ACHN (cell line): ENCODE results near the gene TMEM51.

Experiments
- DNase-seq: peaks from one replicate; pipeline ENCODE4 v3.0.0-alpha.2; 2015
- in situ Hi-C: cut with HindIII; loops from 2 replicates; pipeline ENCODE4 v1.10.0; 2017; ENCODE audit warnings: low sequenced_read_pairs, low pct_ligation_motif_present, low pct_unique_long_range_greater_than_20kb

Gene TMEM51

DNA sequence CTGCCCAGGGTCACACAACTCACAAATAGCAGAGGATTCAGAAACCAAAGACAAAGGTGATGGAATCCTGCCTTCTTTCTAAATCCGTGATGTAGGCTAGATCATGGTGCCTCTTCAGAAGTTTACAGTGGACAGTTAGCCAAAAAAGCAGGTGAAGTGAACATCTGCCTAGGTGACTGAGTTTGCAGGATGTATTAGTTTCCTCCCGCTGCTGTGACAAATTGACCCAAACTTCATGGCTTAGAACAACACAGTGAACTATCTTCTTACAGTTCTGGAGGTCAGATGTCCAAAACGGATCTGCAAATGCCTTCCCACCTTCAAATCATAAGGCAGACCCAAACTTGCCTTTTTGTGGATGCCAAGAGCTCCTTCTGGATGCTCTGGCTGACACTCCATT is 3.2 kb upstream of the TMEM51 start:
- DNase-seq: no peak
- in situ Hi-C loops: no loop called here

DNA sequence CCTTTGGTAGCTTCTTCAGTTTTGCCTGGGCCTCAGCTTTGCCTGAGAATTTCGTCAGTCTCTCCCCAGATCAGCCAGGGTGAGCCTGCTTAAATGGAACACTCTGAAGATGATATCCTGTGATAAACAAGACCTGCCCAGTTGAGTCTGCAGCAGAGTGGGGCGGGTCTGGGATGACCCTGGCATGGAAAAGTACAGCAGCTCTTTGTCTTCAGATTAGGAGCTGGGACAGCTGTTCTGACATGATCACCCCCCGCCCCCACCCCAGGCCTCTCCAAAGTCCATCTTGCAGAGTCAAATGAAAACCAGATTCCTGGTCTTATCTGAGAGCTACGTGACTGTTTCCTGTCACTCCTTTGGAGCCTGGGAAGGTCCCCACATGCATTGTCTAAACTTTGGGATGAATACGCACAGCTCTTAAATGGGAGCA is 2.2 kb upstream of the TMEM51 start:
- in situ Hi-C loops: no loop called here
- no peak for DNase-seq

DNA sequence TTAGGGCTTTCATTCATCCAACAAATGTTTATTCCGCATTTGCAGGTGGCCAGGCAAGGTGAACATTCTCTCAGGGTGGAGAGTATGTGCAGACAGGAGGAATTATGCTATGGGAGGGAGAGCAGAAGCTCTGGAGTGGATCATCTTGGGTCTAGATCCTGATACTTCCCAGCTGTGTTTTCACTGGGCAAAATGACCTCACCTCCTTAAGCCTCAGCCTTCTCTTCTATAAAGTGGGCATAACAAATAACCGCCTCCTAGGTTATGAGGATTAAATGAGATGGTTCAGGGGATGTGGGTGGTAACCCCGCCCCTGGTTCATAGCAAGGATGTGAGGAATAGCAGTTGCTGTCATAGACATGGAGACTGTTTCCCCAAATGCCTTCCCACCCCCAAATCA is 1.7 kb upstream of the TMEM51 start:
- in situ Hi-C loops: no loop called here
- DNase-seq: no peak

DNA sequence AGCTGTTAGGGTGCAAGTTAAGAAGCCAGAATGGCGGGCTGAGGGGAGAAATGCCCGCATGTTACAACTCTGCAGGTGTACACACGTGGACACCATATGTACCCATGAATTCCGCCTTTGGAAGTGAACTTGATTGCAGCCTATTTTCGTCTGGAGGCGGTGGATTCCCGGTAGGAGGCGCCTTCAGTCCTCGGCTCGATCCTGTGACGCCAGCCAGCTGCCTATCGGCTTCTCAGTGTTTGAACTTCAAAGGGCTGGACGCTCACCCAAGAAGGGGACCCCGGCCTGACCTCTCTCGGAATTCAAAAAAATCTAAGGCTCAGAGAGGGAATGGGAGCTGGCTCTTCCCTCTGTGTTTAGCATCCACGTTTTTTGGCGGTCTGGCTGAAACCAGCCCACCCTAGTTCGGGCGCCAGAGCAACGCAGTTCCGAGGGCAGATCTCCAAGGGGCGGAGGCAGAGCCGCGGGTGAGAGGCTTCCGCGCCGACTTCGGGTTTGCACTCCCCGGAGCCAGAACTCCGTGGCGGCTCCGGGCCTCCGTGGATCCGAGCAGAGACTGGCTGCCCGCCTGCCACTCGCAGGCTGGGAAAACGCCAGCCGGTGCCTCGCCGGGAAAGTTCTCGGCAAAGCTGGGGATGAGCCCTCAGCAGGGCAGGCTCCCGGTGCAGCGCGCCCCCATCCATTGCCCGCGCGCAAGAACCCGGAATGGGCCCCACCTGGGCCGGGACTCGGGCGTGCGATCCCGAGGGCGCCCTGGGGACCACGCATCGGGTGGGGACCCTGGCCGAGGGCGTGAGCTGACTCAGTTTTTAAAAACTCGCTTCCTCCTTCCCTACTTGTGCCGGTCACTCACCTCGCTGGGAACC is 996 bp upstream of the TMEM51 start:
- in situ Hi-C loops: no loop called here
- peak; percentile 88 for DNase-seq

DNA sequence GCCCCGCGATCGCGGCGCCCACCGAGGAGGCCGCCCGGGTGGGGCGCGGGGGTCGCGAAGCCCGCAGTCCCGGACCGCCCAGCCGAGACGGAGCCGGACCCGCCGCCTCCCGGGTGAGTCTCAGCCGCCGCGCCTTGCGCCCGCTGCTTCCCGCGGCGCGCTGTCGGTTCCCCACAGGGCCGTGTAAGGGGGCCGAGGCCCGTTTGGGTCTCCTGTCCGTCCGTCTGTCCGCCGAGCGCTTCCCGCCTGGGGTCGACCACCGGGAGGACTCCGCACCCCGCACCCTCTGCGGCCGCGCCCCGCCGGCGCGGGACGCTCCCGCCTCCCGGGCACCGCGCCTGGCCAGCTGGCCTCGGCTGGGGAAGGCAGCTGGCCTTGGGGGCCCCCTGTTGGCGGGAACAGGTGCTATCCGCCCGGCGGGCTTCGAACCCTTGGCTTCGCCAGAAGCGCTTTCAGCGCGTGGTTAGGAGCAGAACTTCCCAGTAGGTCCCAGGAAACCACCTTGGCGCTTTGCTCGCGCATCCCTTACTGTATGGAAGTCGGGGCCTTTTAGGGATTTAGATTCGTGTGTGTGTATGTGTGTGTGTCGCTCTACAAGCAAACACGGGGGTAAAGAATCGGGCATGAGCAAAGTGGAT is 414 bp downstream of the TMEM51 start:
- DNase-seq: peak; percentile 73
- in situ Hi-C loops: no loop called here

DNA sequence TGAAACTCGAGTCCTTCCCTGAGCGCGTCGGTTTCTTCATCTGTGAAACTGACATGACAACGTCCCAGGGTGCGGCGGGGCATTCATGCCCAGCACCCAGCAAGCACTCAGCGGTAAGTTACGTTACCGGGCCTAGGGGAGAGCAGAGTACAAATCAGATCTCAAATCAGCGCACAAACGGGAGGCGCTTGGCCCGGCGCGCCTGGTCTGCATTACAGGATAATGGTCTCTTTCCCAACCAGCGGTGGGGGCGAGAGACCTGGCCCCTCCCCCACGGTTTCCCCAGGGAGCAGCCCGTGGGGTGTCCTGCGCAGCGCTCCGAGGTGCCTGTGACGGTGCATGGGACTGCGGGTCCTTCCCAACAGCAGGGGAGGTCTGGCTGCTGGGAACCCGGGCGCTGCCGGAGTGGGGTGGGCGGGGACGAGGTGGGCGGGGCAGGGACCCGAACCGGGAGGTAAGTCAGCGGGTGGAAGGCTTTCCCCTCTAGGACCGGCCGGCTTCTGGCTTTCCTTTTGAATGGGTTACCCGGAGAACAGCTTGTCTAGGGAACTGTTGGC is 1.0 kb downstream of the TMEM51 start:
- in situ Hi-C loops: no loop called here
- peak; percentile 58 for DNase-seq

DNA sequence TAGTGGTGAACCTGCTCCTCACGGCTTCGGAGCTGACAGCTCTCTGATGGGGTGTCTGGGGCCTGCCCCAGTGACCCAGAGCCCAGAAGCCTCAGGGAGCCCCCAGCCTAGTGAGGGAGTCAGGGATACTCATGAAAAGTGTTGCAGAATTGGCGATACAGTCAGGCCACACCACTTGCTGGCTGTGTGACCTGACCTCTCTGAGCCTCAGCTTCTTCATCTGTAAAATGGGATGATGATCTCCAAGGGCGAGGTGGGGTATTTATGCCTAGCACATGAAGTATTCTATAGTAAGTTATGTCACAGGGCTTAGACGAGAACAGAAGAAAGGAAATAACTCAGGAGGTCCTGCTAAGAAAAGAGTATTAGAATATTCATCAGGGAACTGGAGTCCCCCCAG is 1.6 kb downstream of the TMEM51 start:
- in situ Hi-C loops: no loop called here
- no peak for DNase-seq

DNA sequence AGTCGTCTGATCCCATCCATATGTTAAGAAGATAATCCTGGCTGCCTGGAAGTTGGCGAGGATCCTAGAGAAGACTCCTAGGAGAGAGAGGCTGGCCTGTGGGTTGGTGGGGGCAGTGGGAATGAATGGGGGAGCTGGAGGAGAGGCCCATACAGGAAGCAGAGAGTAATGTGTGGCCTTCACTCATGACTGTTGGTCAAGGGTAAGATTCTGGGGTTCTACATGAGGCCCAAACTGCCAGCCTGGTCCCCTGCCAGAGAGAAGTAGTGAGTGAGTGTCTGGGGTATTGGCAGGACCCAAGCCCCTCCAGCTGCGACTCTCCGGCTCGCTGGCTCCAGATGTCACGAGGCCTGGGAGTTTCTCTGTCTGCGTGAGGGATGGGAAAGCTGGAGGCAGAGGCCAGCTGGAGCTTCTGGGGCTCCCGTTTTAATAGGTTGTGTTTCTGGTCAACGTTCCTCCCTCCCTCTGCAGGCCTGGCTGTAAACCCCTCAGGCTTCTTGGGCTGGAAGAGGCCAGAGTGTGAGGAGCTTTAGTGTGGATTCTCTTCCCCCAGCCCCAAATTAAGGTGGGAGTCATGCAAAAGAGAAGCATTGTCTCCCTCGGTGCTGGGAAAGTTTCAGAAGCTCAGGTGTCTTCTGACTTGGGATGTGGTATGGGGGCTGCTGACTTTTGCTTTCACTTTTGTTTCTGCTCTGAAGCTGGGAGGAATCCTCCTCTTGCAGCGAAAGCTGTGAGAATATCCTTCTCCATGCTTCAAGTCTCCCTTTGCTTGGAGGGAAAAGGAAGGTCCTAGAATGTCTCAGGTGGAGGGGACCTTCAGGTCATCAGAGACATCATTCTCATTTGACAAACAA is 2.6 kb downstream of the TMEM51 start:
- DNase-seq: no peak
- in situ Hi-C loops: no loop called here

DNA sequence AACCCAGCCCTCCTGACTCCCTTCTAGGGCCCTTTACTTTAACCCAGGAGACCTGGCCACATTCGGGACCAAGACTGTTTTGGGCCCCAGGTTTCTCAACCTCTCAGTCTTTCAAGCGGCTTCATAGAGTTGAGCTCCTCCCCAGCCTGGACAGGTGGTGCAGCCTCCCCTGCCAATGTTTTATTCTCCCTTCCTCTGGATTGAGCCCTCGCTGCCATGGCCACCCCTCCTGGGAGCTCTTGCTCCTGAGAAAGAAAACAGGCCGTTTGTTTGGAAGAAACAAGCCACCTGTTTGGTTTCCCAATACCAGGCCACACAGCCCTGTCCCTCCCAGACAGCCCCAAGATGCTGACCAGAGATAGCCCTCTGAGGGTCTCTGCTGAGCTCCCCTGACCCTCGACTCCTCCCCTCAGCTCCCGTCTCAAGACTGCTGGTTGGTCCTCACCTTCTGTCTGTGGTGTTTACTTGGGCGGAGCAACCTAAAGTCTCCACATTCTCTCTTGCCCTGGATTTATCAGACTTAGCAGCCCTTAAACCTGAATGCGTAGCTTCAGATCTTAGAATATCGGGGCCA is 3.3 kb downstream of the TMEM51 start:
- in situ Hi-C loops: no loop called here
- no peak for DNase-seq

DNA sequence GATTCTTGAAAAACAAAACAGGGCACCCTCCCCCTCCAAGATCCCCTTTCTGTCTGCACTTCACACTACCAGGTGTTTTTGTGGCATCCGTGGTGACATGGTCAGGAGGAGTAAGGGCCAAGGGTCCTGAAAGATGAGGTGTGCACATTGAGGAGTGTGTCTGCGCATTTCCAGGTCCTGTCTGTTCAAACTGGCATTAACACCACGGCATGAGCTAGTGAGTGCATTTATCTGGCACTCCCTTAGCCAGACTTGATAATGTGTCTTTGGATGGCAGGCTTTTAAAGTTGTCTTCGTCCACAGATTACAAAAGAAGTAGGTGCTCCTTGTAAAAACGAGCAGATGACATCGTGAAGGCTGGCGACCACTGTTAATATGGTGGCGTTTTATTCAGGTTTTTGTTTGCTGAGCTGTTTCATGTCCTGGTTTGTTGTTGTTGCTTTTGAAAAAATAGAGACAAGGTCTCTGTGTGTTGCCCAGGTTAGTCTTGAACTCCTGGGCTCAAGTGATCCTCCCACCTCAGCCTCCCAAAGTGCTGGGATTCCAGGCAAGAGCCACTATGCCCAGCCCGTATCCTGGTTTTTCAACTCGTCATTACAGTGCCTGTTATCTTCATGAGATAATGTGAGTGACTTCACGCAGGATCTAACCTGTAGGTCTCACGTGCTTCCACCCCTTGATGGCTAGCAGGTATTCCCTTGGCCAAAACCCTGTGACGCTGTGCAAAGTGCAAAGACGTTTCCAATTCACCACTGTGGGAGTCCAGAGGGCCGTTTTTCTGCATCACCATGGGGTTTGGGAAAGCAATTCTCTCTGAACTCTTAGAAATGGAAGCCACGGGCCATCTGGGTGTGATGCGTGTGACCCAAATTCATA is 4.2 kb downstream of the TMEM51 start:
- in situ Hi-C loops: no loop called here

DNA sequence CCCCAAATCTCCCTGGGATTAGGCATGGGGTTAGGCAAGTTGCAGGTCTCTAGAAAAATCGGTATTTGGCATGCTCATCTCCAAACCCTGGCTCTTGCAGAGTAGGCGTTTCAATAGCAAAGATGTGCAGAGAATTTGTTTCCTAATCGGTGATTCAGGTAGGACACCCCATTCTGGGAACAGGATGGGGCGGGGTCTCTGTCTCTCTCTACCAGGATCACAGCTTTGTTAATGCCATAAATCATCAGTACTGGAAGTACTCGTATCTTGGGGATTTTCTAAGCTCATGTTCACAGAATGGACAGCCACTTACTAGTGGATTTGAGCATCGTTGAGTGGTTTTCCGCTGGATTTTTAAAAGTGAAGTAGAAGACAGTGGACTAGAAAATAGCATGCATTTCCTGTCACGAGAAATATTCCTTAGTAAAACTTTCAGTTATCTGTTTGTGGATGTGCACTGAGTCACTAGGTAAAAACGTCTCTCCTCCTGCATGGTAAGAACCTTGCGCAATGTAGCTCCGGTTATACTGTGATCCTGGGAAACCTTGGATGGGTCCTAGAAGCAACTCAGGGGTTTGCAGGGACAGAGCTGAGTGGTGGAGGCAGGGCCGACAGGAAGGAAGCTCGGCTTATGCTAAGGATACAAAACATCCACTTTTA is 5.1 kb downstream of the TMEM51 start:
- in situ Hi-C loops: no loop called here
- DNase-seq: peak; percentile 73

More for the DNA sequence above, 4.2 kb downstream of the TMEM51 start:
- DNase-seq: no peak

DNA sequence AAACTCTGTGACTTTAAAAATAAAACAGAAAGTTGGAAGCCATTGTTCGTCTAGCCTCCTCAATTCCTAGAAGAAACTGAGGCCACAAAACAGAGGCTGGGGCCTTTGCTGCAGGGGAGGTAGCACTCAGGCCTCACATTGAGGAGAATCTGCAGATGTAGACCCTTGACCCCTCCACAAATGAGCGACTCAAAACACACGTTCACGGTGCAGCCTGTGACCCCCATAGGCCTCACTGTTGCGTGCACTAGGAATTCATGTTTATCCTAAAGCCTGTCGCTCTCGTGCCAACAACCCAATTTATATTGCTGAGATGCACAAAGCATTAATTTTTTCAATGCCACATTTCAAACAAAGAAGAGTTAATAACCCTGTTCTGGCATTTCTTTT is 5.6 kb downstream of the TMEM51 start:
- no peak for DNase-seq
- in situ Hi-C loops: no loop called here

DNA sequence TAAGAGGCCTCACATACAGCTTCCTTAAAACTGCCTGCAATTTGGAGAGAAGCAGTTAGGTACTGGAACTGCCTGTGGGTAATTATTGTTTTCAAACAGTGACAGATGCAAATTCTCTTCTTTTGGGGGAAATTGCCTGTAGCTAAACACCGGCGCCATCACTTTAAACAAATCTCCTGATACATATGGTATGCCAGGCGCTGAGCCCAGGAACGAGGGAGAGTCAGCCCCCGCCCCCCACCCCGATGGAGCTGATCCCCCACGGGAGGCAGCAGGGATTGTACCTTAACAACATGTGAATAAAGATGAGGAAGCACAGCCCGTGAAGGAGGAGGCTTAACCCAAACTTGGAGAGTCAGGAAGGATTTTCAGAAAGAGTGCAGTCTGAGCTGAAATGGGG is 7.1 kb downstream of the TMEM51 start:
- DNase-seq: no peak
- in situ Hi-C loops: no loop called here

DNA sequence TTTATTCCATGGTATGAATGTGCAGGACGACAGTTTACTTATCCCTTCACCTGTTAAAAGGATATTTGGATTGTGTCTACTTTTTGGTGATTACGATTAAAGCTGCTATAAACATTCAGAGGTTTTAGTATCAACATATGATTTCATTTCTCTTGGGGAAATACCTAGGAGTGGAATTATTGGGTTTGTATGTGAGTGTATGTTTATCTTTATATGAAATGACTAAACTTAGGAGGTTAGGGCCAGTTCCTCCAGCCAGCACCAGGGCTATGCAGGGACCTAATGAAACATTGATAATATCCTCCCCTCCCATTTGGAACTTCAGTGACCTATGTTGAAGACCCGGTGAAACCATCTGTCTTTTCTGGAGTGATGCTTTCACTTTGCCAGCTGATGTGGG is 13.8 kb downstream of the TMEM51 start:
- in situ Hi-C loops: no loop called here
- DNase-seq: no peak

DNA sequence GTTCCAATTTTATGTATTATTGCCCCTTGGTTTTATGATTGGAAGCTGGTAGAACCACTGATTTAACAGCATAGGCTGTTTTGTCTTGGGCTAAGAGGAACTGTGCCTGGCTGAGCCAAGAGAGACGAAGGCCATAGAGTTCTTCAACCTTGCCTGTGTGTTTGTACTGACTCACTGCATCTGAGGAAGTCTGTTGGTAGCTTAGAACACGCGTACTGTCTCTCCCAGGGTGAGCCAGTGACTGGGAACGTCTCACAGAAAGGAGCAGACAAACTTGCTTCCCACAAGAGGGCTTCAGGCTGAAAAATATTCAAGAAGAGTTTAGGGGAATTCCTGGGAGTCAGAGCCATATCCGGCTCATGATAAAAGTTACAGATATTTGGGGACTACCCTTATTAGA is 14.9 kb downstream of the TMEM51 start:
- in situ Hi-C loops: no loop called here
- DNase-seq: peak; percentile 88

DNA sequence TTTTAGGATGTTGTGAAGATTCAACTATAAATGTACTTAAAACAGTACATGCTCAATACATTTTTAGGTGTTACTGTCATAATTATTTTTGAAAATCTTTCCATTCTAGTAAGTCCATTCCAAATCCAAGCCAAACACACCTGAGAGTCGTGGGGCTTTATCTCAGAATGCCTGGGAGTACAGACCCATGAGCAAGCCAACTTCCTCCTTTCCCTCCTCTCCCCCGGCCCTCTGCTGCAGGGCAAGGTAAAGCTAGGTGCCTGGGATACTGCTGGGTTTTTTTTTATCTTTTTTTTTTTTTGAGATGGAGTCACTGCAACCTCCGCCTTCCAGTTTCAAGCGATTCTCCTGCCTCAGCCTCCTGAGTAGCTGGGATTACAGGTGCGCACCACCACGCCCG is 16.5 kb downstream of the TMEM51 start:
- DNase-seq: no peak
- in situ Hi-C loops: no loop called here

DNA sequence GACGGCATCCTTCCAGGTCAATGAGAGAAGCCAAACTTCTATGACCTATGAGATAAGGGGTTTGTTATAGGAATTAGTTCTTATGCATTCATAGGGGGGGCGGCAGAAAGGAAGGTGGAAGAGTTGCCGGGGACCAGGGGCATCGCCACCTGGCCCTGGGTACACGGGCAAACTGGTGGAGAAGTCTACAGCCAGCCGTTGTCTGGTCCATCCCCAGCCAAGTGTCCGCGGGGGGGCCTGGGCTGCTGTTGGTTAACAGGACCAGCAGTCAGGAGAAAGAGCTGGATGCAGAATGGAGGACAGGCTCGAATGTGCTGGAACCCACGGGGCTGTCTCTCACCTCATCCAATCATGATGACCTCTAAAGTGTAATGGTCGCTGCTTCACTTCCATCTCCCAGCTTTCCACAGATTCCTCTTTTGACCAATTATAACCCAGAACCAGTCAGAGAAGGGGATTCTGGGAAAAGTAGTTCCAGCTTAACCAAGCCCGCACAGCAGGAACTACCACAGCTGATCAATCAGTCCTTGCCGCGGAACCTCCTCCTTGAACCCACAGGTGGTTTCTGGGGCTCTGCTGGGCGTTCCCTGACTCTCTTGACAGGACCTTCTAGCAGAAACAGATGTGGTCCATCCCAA is 17.8 kb downstream of the TMEM51 start:
- DNase-seq: no peak

More for the DNA sequence above, 17.8 kb downstream of the TMEM51 start:
- in situ Hi-C loops: no loop called here
